ELR (cell line): ENCODE data around the gene RPTN.
"Not testable (repeated sequence)": the region's sequence is repeated elsewhere in the genome, so short reads cannot be mapped to it uniquely, and the experiment has no call there.

Experiments used
- DNase-seq: peaks from one replicate; pipeline ENCODE4 v3.0.0-alpha.2; 2015; ENCODE audit warnings: low read depth

Gene RPTN

GRCh38 chr1:152164517-152165136 is 5.6 kb upstream of the RPTN start:
- DNase-seq, result no peak

- DNase-seq, result peak; percentile 93
Observed at GRCh38 chr1:152162792-152163463, 3.9 kb upstream of the RPTN start.

GRCh38 chr1:152160576-152160975 is 1.5 kb upstream of the RPTN start:
- DNase-seq, result no peak

GRCh38 chr1:152153996-152154395 is 5.0 kb downstream of the RPTN start:
- no peak for DNase-seq

- DNase-seq, result no peak
Observed at GRCh38 chr1:152151646-152152045, 7.4 kb downstream of the RPTN start.

GRCh38 chr1:152148981-152149380 is 10.0 kb downstream of the RPTN start:
- DNase-seq, result no peak

GRCh38 chr1:152148051-152148450 is 11.0 kb downstream of the RPTN start:
- no peak for DNase-seq

GRCh38 chr1:152145769-152146168 is 13.3 kb downstream of the RPTN start:
- DNase-seq, result no peak

GRCh38 chr1:152144674-152145183 is 14.3 kb downstream of the RPTN start:
- not testable (repeated sequence) for DNase-seq

- peak; percentile 62 for DNase-seq
Observed at GRCh38 chr1:152143150-152143887, 15.7 kb downstream of the RPTN start.

- DNase-seq, result peak; percentile 84
Observed at GRCh38 chr1:152141971-152142584, 16.9 kb downstream of the RPTN start.

GRCh38 chr1:152137215-152137614 is 21.8 kb downstream of the RPTN start:
- DNase-seq, result no peak

- no peak for DNase-seq
Observed at GRCh38 chr1:152130186-152130585, 28.8 kb downstream of the RPTN start.

GRCh38 chr1:152127673-152128072 is 31.4 kb downstream of the RPTN start:
- DNase-seq, result peak; percentile 24

GRCh38 chr1:152125834-152126443 is 33.1 kb downstream of the RPTN start:
- no peak for DNase-seq

GRCh38 chr1:152118915-152119314 is 40.1 kb downstream of the RPTN start:
- DNase-seq, result no peak

- DNase-seq, result no peak
Observed at GRCh38 chr1:152115344-152115743, 43.7 kb downstream of the RPTN start, which contains the start of gene TCHH. Gene TCHH, minus strand, starts transcription at chr1:152115444. Its CDS starts 1,364 bp downstream, at chr1:152114080.

GRCh38 chr1:152112885-152113432 is 46.1 kb downstream of the RPTN start:
- DNase-seq, result no peak

- DNase-seq, result peak; percentile 18
Observed at GRCh38 chr1:152112101-152112884, 46.7 kb downstream of the RPTN start.

- peak; percentile 54 for DNase-seq
Observed at GRCh38 chr1:152111515-152111968, 47.5 kb downstream of the RPTN start.
